Myocyte (in vitro differentiated cells): ENCODE results near the gene MAP3K21. TPM values are rescaled to one million over a fixed set of nuclear protein-coding genes. Genes with fewer than 3 reads are reported as not detected.

Experiments used
- DNase-seq: peaks from one replicate; pipeline ENCODE4 v3.0.0-alpha.2; 2012; ENCODE audit warnings: low read depth
- total RNA-seq: library from RNA; depleted of rRNA; stranded (reverse); fragments of >200 nt; gene quantifications from 2 replicates; pipeline ENCODE4 v1.2.3, GENCODE V29; 2014

MAP3K21 gene
- total RNA-seq, 1 donor from 2014 or later = 0.05 TPM

GRCh38 chr1:233323718-233324117, 3.8 kb upstream of the MAP3K21 start:
- DNase-seq = no peak

GRCh38 chr1:233326319-233326718, 1.2 kb upstream of the MAP3K21 start:
- DNase-seq = no peak

GRCh38 chr1:233326811-233327650, 493 bp upstream of the MAP3K21 start:
- DNase-seq = no peak

- no peak for DNase-seq
These were observed 808 bp downstream of the MAP3K21 start for GRCh38 chr1:233328142-233328921.

GRCh38 chr1:233331676-233332519, 4.4 kb downstream of the MAP3K21 start:
- DNase-seq = no peak

GRCh38 chr1:233333086-233333485, 5.6 kb downstream of the MAP3K21 start:
- no peak for DNase-seq

- no peak for DNase-seq
These were observed 6.6 kb downstream of the MAP3K21 start for GRCh38 chr1:233334092-233334491.

- DNase-seq = no peak
These were observed 9.3 kb downstream of the MAP3K21 start for GRCh38 chr1:233336554-233337456.

GRCh38 chr1:233337505-233337904, 10.0 kb downstream of the MAP3K21 start:
- DNase-seq = no peak

- DNase-seq = no peak
These were observed 10.6 kb downstream of the MAP3K21 start for GRCh38 chr1:233338102-233338501.

- no peak for DNase-seq
These were observed 12.6 kb downstream of the MAP3K21 start for GRCh38 chr1:233340031-233340555.

- DNase-seq = no peak
These were observed 13.5 kb downstream of the MAP3K21 start for GRCh38 chr1:233340966-233341516.

- no peak for DNase-seq
These were observed 14.6 kb downstream of the MAP3K21 start for GRCh38 chr1:233342086-233342485.

- no peak for DNase-seq
These were observed 15.7 kb downstream of the MAP3K21 start for GRCh38 chr1:233343262-233343661.

- no peak for DNase-seq
These were observed 19.8 kb downstream of the MAP3K21 start for GRCh38 chr1:233347338-233347737.

GRCh38 chr1:233349137-233349536, 21.6 kb downstream of the MAP3K21 start:
- no peak for DNase-seq

- no peak for DNase-seq
These were observed 27.5 kb downstream of the MAP3K21 start for GRCh38 chr1:233354983-233355382.

GRCh38 chr1:233355841-233356704, 28.5 kb downstream of the MAP3K21 start:
- no peak for DNase-seq

- DNase-seq = no peak
These were observed 29.1 kb downstream of the MAP3K21 start for GRCh38 chr1:233356705-233356987.
